ENCODE data around the gene PTPRN2.
"Not testable (repeated sequence)": the region's sequence is repeated elsewhere in the genome, so short reads cannot be mapped to it uniquely, and the experiment has no call there.

The PTPRN2 gene

GRCh38 chr7:158587162-158588084 lies at the start of gene PTPRN2:
Gene PTPRN2 (minus strand): TSS chr7:158587823.
- in situ Hi-C loops (cut with MboI; ENCODE audit: low pct_unique_long_range_greater_than_20kb, low sequenced_read_pairs) = no loop called here
- no peak for DNase-seq

GRCh38 chr7:158633055-158633956 lies 45.7 kb upstream of the PTPRN2 start:
- no peak for DNase-seq

GRCh38 chr7:158631574-158632195 lies 44.1 kb upstream of the PTPRN2 start:
- DNase-seq = no peak
- in situ Hi-C loops (cut with MboI; ENCODE audit: low pct_unique_long_range_greater_than_20kb, low sequenced_read_pairs) = no loop called here

More at GRCh38 chr7:158633055-158633956, 45.7 kb upstream of the PTPRN2 start:
- in situ Hi-C loops (cut with MboI; ENCODE audit: low pct_unique_long_range_greater_than_20kb, low sequenced_read_pairs) = no loop called here

GRCh38 chr7:158626289-158626688 lies 38.7 kb upstream of the PTPRN2 start:
- in situ Hi-C loops (cut with MboI; ENCODE audit: low pct_unique_long_range_greater_than_20kb, low sequenced_read_pairs); DNase-seq: not testable (repeated sequence)

GRCh38 chr7:158623241-158623640 lies 35.6 kb upstream of the PTPRN2 start:
- no peak for DNase-seq
- in situ Hi-C loops (cut with MboI; ENCODE audit: low pct_unique_long_range_greater_than_20kb, low sequenced_read_pairs) = no loop called here

GRCh38 chr7:158620839-158621441 lies 33.3 kb upstream of the PTPRN2 start:
- DNase-seq = no peak
- in situ Hi-C loops (cut with MboI; ENCODE audit: low pct_unique_long_range_greater_than_20kb, low sequenced_read_pairs) = no loop called here

- in situ Hi-C loops (cut with MboI; ENCODE audit: low pct_unique_long_range_greater_than_20kb, low sequenced_read_pairs) = no loop called here
- no peak for DNase-seq
These were observed 32.8 kb upstream of the PTPRN2 start for GRCh38 chr7:158620418-158620817.

- no peak for DNase-seq
- in situ Hi-C loops (cut with MboI; ENCODE audit: low pct_unique_long_range_greater_than_20kb, low sequenced_read_pairs) = no loop called here
These were observed 31.1 kb upstream of the PTPRN2 start for GRCh38 chr7:158618745-158619140.

GRCh38 chr7:158617737-158618128 lies 30.1 kb upstream of the PTPRN2 start:
- no peak for DNase-seq
- in situ Hi-C loops (cut with MboI; ENCODE audit: low pct_unique_long_range_greater_than_20kb, low sequenced_read_pairs) = no loop called here

GRCh38 chr7:158616050-158616449 lies 28.4 kb upstream of the PTPRN2 start:
- in situ Hi-C loops (cut with MboI; ENCODE audit: low pct_unique_long_range_greater_than_20kb, low sequenced_read_pairs) = no loop called here
- DNase-seq = no peak

GRCh38 chr7:158614700-158615099 lies 27.1 kb upstream of the PTPRN2 start:
- in situ Hi-C loops (cut with MboI; ENCODE audit: low pct_unique_long_range_greater_than_20kb, low sequenced_read_pairs) = no loop called here
- no peak for DNase-seq

GRCh38 chr7:158613481-158613880 lies 25.9 kb upstream of the PTPRN2 start:
- DNase-seq = peak; percentile 14
- in situ Hi-C loops (cut with MboI; ENCODE audit: low pct_unique_long_range_greater_than_20kb, low sequenced_read_pairs) = no loop called here

- no peak for DNase-seq
- in situ Hi-C loops (cut with MboI; ENCODE audit: low pct_unique_long_range_greater_than_20kb, low sequenced_read_pairs) = no loop called here
These were observed 24.9 kb upstream of the PTPRN2 start for GRCh38 chr7:158612546-158612945.

- in situ Hi-C loops (cut with MboI; ENCODE audit: low pct_unique_long_range_greater_than_20kb, low sequenced_read_pairs) = no loop called here
- no peak for DNase-seq
These were observed 23.9 kb upstream of the PTPRN2 start for GRCh38 chr7:158611541-158611940.

- peak; percentile 45 for DNase-seq
- in situ Hi-C loops (cut with MboI; ENCODE audit: low pct_unique_long_range_greater_than_20kb, low sequenced_read_pairs) = no loop called here
These were observed 21.8 kb upstream of the PTPRN2 start for GRCh38 chr7:158609313-158609974.

- in situ Hi-C loops (cut with MboI; ENCODE audit: low pct_unique_long_range_greater_than_20kb, low sequenced_read_pairs) = no loop called here
- no peak for DNase-seq
These were observed 19.9 kb upstream of the PTPRN2 start for GRCh38 chr7:158607563-158607962.

GRCh38 chr7:158606671-158607424 lies 19.2 kb upstream of the PTPRN2 start:
- no peak for DNase-seq
- in situ Hi-C loops (cut with MboI; ENCODE audit: low pct_unique_long_range_greater_than_20kb, low sequenced_read_pairs) = no loop called here

GRCh38 chr7:158606129-158606528 lies 18.5 kb upstream of the PTPRN2 start:
- DNase-seq = no peak
- in situ Hi-C loops (cut with MboI; ENCODE audit: low pct_unique_long_range_greater_than_20kb, low sequenced_read_pairs) = no loop called here
